K562 (cell line): ENCODE results near the gene GCSH. TPM values are rescaled to one million over a fixed set of nuclear protein-coding genes. Genes with fewer than 3 reads are reported as not detected.

Experiments
- CHD4 ChIP-seq: fragments of 200-600 bp; sonication (generic); IDR thresholded peaks from 3 replicates; pipeline ENCODE4 v1.6.1; 2012; ENCODE audit warnings: low read depth, mild to moderate bottlenecking, mixed read lengths, low read length, inconsistent platforms; ENCODE audit not compliant: insufficient read depth, insufficient replicate concordance, poor library complexity, severe bottlenecking
- CREB1 ChIP-seq, 2 experiments: sonication (generic) in 1 of 2; formaldehyde crosslinking in 1 of 2; IDR thresholded peaks; 2 replicates each; pipeline versions ENCODE4 v1.6.1 to v1.8.0; 2012 to 2022; ENCODE audit warnings: inconsistent platforms in 1 of 2, mild to moderate bottlenecking in 1 of 2, missing genetic modification reagents in 1 of 2, moderate library complexity in 1 of 2
- ETV6 ChIP-seq, 3 experiments: fragments of 150-350 bp in 1 of 3; sonication (generic) in 1 of 3; formaldehyde crosslinking in 1 of 3; IDR thresholded peaks; 2 replicates each; pipeline versions ENCODE4 v1.6.1 to v1.8.0; 2014 to 2022; ENCODE audit warnings: borderline replicate concordance in 2 of 3, low read depth in 2 of 3, antibody characterized with exemption in 1 of 3, low read length in 1 of 3, mild to moderate bottlenecking in 1 of 3, missing genetic modification reagents in 1 of 3
- FOS ChIP-seq: IDR thresholded peaks from 3 replicates; pipeline ENCODE4 v1.6.1; 2011; ENCODE audit not compliant: insufficient read length; ENCODE audit errors: extremely low read depth
- GATAD2B ChIP-seq: fragments of 450-650 bp; IDR thresholded peaks from 2 replicates; pipeline ENCODE4 v1.6.1; 2017; ENCODE audit warnings: mild to moderate bottlenecking, borderline replicate concordance
- HDAC6 ChIP-seq: IDR thresholded peaks from 2 replicates; pipeline ENCODE4 v1.6.1; 2012; ENCODE audit warnings: low read depth, mild to moderate bottlenecking, control low read depth, inconsistent platforms, low read length, moderate library complexity
- HIVEP1 ChIP-seq: fragments of 250-450 bp; sonication (Bioruptor Pico); IDR thresholded peaks from 2 replicates; pipeline ENCODE4 v1.4.0; 2020; ENCODE audit warnings: mild to moderate bottlenecking
- L3MBTL2 ChIP-seq: fragments of 450-650 bp; IDR thresholded peaks from 2 replicates; pipeline ENCODE4 v1.6.1; 2016; ENCODE audit warnings: mild to moderate bottlenecking, moderate library complexity
- MBD2 ChIP-seq: sonication (generic); IDR thresholded peaks from 2 replicates; pipeline ENCODE4 v1.6.1; 2016; ENCODE audit warnings: low read depth, borderline replicate concordance
- MYC ChIP-seq, 2 experiments: fragments of 250-450 bp in 1 of 2; sonication (Bioruptor Pico) in 1 of 2; IDR thresholded peaks; 2 replicates each; pipeline versions ENCODE4 v1.5.1 to v1.6.1; 2012 to 2021; ENCODE audit warnings: low read depth in 2 of 2, borderline replicate concordance in 1 of 2, improper control_type of control experiment in 1 of 2, low read length in 1 of 2, mild to moderate bottlenecking in 1 of 2, moderate library complexity in 1 of 2
- PHF20 ChIP-seq: fragments of 450-650 bp; IDR thresholded peaks from 2 replicates; pipeline ENCODE4 v1.6.1; 2018; ENCODE audit not compliant: partially characterized antibody
- PTTG1 ChIP-seq: fragments of 450-650 bp; IDR thresholded peaks from 2 replicates; pipeline ENCODE4 v1.6.1; 2016; ENCODE audit warnings: low read depth, mild to moderate bottlenecking, missing genetic modification characterization, missing compliant biosample characterization
- RBBP5 ChIP-seq: fragments of 200-600 bp; sonication (generic); IDR thresholded peaks from 2 replicates; pipeline ENCODE4 v1.6.1; 2012; ENCODE audit warnings: borderline replicate concordance, mild to moderate bottlenecking, low read length, control low read depth, inconsistent platforms; ENCODE audit not compliant: insufficient read depth, poor library complexity, severe bottlenecking
- RBFOX2 ChIP-seq: fragments of 200-400 bp; formaldehyde crosslinking; IDR thresholded peaks from 2 replicates; pipeline ENCODE4 v1.6.1; 2017; ENCODE audit warnings: low read depth, mild to moderate bottlenecking, low read length, moderate library complexity
- RBM25 ChIP-seq: fragments of 200-400 bp; formaldehyde crosslinking; IDR thresholded peaks from 2 replicates; pipeline ENCODE4 v1.6.1; 2018; ENCODE audit warnings: low read length, low read depth, moderate library complexity; ENCODE audit not compliant: severe bottlenecking
- SNRNP70 ChIP-seq: fragments of 200-400 bp; formaldehyde crosslinking; optimal IDR thresholded peaks from 2 replicates; pipeline ENCODE3; 2017; ENCODE audit warnings: low read depth, low read length
- SPI1 ChIP-seq: IDR thresholded peaks from 2 replicates; pipeline ENCODE4 v1.6.1; 2011; ENCODE audit warnings: low read depth, low read length, control low read depth, borderline replicate concordance
- ZBTB1 ChIP-seq: sonication (generic); formaldehyde crosslinking; IDR thresholded peaks from 2 replicates; pipeline ENCODE4 v1.8.1; 2023; ENCODE audit warnings: missing genetic modification reagents, low read depth, mild to moderate bottlenecking, borderline replicate concordance
- ZNF583 ChIP-seq: fragments of 250-450 bp; sonication (Bioruptor Pico); IDR thresholded peaks from 2 replicates; pipeline ENCODE4 v1.4.0; 2020
- ZNF77 ChIP-seq: fragments of 250-450 bp; sonication (Bioruptor Pico); IDR thresholded peaks from 2 replicates; pipeline ENCODE4 v1.5.0; 2020
- polyA plus RNA-seq, 8 experiments: library from polyadenylated mRNA; depleted of rRNA in 4 of 8; stranded (reverse) in 5 of 8; unstranded in 3 of 8; fragments of >200 nt; fragmentation: Nextera tagmentation in 2 of 8; fragmentation: Illumina TruSeq in 1 of 8; extraction: Ambion mirVana in 2 of 8; extraction: Trizol in 1 of 8; gene quantifications; 2 replicates each; pipeline versions ENCODE4 v1.2.1 to v1.2.3, GENCODE V29; 2011 to 2014; ENCODE audit warnings: inconsistent platforms in 1 of 8, missing spikeins in 1 of 8
- total RNA-seq, 7 experiments: library from RNA; depleted of rRNA in 6 of 7; stranded (reverse); fragments of >200 nt in 6 of 7; fragmentation: Illumina TruSeq in 2 of 7; extraction: Trizol in 2 of 7; gene quantifications; 2 replicates each; pipeline versions ENCODE4 v1.2.1 to v1.2.3, GENCODE V29; 2011 to 2021; ENCODE audit warnings: low replicate concordance in 1 of 7
- TF ChIP-seq, protein P1 (sequence below): fragments of 250-450 bp; sonication (Bioruptor Pico); IDR thresholded peaks from 2 replicates; pipeline ENCODE4 v1.4.0; 2020

Gene GCSH
- total and polyA plus RNA-seq, 9 of the 15 experiments (the other 6 are each of a cell fraction or from before 2014, with no cell fraction given), result 35.0 to 121 (median 89.0) TPM

DNA sequence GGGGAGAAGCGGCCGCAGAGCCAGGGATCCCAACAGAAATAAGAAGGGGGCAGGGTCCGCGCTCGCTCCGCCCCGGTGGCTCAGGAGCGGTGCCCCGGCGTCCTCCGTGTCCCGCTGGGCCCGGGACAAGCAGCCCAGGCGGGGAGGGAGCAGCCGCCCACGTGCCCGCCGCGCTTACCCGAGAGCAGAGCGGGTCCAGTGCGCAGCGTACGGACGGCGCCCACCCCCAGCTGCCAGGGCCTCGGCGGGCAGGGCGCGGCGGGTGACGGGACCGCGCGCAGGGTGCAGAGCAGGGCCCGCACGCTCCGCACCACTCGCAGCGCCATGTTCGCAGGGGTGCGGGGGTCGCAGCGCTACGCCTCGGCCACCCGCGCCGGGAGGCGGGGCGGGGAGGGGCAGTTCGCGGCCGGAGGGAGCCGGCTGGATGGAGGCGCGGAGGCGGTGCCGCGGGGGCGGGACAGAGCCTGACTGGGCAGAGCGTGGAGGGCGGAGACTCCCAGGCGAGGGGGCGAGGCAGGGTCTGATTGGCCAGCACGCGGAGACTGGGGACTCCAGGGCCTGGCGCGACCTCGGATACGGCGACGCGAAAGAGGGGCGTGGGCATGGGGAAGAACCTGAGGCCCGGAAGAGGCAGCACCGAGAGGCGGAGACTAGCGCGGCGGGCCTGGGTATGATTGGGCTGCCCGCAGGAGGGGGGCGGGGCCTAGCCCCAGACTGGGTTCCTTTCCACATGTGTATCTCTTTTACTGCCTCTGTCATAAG, at the start of gene GCSH (continued):
- TF ChIP-seq ZBTB1 (CRISPR knock-in tag) (0 out of 2 replicates have a peak, but pooled peaks have one; percentile 3), PHF20 (peak; percentile 53), SPI1 (0 out of 2 replicates have a peak, but pooled peaks have one; percentile 1), CREB1 (IDR thresholded peaks at IDR 0.05) (peak; percentile 55), CREB1 (CRISPR knock-in tag; IDR thresholded peaks at IDR 0.05) (peak; percentile 81), MBD2 (peak; percentile 75; the same call in 1 of the 2 replicates), ZNF77 (CRISPR knock-in tag) (no peak), ETV6 (IDR thresholded peaks at IDR 0.05; ENCODE audit: borderline replicate concordance in 1 of 2, low read depth in 2 of 2, low read length in 1 of 2) (no peak), ETV6 (CRISPR knock-in tag; IDR thresholded peaks at IDR 0.05; ENCODE audit: borderline replicate concordance) (0 out of 2 replicates have a peak, but pooled peaks have one; percentile 22), SNRNP70 (no peak), L3MBTL2 (peak; percentile 89), ZNF583 (peak; percentile 64; the same call in 1 of the 2 replicates), MYC (IDR thresholded peaks at IDR 0.05; ENCODE audit: low read depth, low read length) (peak; percentile 62; the same call in 1 of the 2 replicates), MYC (CRISPR knock-in tag; IDR thresholded peaks at IDR 0.05; ENCODE audit: borderline replicate concordance, low read depth) (no peak), CHD4 (no peak), GATAD2B (peak; percentile 35; the same call in 1 of the 2 replicates), HIVEP1 (CRISPR knock-in tag) (no peak), PTTG1 (no peak), RBFOX2 (peak; percentile 88), RBBP5 (peak; percentile 82), RBM25 (peak; percentile 55), HDAC6 (no peak), FOS (peak; percentile 59)
- TF ChIP-seq, protein P1, sequence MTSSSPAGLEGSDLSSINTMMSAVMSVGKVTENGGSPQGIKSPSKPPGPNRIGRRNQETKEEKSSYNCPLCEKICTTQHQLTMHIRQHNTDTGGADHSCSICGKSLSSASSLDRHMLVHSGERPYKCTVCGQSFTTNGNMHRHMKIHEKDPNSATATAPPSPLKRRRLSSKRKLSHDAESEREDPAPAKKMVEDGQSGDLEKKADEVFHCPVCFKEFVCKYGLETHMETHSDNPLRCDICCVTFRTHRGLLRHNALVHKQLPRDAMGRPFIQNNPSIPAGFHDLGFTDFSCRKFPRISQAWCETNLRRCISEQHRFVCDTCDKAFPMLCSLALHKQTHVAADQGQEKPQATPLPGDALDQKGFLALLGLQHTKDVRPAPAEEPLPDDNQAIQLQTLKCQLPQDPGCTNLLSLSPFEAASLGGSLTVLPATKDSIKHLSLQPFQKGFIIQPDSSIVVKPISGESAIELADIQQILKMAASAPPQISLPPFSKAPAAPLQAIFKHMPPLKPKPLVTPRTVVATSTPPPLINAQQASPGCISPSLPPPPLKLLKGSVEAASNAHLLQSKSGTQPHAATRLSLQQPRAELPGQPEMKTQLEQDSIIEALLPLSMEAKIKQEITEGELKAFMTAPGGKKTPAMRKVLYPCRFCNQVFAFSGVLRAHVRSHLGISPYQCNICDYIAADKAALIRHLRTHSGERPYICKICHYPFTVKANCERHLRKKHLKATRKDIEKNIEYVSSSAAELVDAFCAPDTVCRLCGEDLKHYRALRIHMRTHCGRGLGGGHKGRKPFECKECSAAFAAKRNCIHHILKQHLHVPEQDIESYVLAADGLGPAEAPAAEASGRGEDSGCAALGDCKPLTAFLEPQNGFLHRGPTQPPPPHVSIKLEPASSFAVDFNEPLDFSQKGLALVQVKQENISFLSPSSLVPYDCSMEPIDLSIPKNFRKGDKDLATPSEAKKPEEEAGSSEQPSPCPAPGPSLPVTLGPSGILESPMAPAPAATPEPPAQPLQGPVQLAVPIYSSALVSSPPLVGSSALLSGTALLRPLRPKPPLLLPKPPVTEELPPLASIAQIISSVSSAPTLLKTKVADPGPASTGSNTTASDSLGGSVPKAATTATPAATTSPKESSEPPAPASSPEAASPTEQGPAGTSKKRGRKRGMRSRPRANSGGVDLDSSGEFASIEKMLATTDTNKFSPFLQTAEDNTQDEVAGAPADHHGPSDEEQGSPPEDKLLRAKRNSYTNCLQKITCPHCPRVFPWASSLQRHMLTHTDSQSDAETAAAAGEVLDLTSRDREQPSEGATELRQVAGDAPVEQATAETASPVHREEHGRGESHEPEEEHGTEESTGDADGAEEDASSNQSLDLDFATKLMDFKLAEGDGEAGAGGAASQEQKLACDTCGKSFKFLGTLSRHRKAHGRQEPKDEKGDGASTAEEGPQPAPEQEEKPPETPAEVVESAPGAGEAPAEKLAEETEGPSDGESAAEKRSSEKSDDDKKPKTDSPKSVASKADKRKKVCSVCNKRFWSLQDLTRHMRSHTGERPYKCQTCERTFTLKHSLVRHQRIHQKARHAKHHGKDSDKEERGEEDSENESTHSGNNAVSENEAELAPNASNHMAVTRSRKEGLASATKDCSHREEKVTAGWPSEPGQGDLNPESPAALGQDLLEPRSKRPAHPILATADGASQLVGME (CRISPR knock-in tag), result peak; percentile 79; the same call in 1 of the 2 replicates
